Measurements from ENCODE around the gene SPOP.

The SPOP gene

GRCh38 chr17:49582055-49582722, 95.7 kb downstream of the SPOP start:
- DNase-seq: no peak

- DNase-seq: no peak
Observed at GRCh38 chr17:49581648-49581998, 96.3 kb downstream of the SPOP start.

- DNase-seq: no peak
Observed at GRCh38 chr17:49580981-49581647, 96.8 kb downstream of the SPOP start.

- no peak for DNase-seq
Observed at GRCh38 chr17:49580055-49580721, 97.7 kb downstream of the SPOP start.

GRCh38 chr17:49579522-49579921, 98.4 kb downstream of the SPOP start:
- no peak for DNase-seq

GRCh38 chr17:49578952-49579500, 98.9 kb downstream of the SPOP start:
- DNase-seq: no peak

- no peak for DNase-seq
Observed at GRCh38 chr17:49578414-49578813, 99.5 kb downstream of the SPOP start.

- no peak for DNase-seq
Observed at GRCh38 chr17:49577963-49578362, 99.9 kb downstream of the SPOP start.

GRCh38 chr17:49577650-49577934, 100.3 kb downstream of the SPOP start:
- DNase-seq: no peak

- no peak for DNase-seq
Observed at GRCh38 chr17:49576917-49577649, 100.8 kb downstream of the SPOP start.

- DNase-seq: no peak
Observed at GRCh38 chr17:49576088-49576916, 101.6 kb downstream of the SPOP start.

GRCh38 chr17:49575679-49576087, 102.2 kb downstream of the SPOP start, which contains the start of gene NXPH3:
NXPH3 (plus strand) TSS chr17:49575871; CDS start chr17:49576220, 349 bp downstream.
- DNase-seq: peak; percentile 65

- no peak for DNase-seq
Observed at GRCh38 chr17:49574945-49575678, 102.8 kb downstream of the SPOP start.

- no peak for DNase-seq
Observed at GRCh38 chr17:49574323-49574781, 103.5 kb downstream of the SPOP start.

- no peak for DNase-seq
Observed at GRCh38 chr17:49573510-49574322, 104.2 kb downstream of the SPOP start.

- DNase-seq: no peak
Observed at GRCh38 chr17:49572806-49573420, 105.0 kb downstream of the SPOP start.

GRCh38 chr17:49572226-49572625, 105.7 kb downstream of the SPOP start:
- DNase-seq: no peak

- no peak for DNase-seq
Observed at GRCh38 chr17:49571764-49572163, 106.1 kb downstream of the SPOP start.

GRCh38 chr17:49571283-49571682, 106.6 kb downstream of the SPOP start:
- DNase-seq: no peak

Data from CD4-positive, alpha-beta T cell treated with Interleukin-17A for 1 hour (primary cell).